ENCODE measurements around the gene EAF2. TPM values are rescaled to one million over a fixed set of nuclear protein-coding genes. Genes with fewer than 3 reads are reported as not detected.

The EAF2 gene
- total and polyA plus RNA-seq, 2 of the 13 experiments (the other 11 are each of a cell fraction or from before 2014, with no cell fraction given): 4.0 to 14.6 TPM

DNA sequence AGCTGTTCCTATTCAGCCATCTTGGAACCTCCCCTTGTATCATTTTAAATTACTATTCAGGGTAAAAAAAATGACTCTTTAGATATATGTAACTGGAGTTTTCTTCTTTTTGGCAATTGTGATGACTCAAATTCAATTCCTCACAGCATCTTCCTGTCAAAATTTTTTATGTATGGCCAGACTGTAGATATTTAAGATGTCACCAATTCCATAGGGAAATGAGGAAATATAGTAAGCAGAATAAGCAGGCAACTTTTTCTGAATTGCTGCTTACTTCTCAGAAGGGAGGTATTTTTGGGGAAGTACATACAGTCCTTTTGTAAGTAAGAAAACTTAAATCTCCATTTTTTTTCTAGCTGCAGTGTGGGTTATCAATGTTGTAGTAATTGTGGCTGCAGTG lies 28.8 kb downstream of the EAF2 start:
- DNase-seq (ENCODE audit: low spot score) (no peak), FAIRE-seq (no peak), ATAC-seq (no peak)
- no peak overlapping the region for H3K4me2 ChIP-seq (ENCODE audit: low read depth, low read length)
- POLR2A ChIA-PET: no interaction called here
- no peak overlapping the region for H3K9ac ChIP-seq (ENCODE audit: insufficient read depth, low read depth, low read length)
- no TSS peak for BruUV-seq (replicated peaks)
- H3K9me3 ChIP-seq (ENCODE audit: low read length): no peaks in the 10 kb centered on the region
- no peaks in the 10 kb centered on the region for H3K79me2 ChIP-seq (ENCODE audit: insufficient read depth, low read length)
- intact Hi-C loops (cut with micrococcal nuclease; ENCODE audit: unreplicated experiment) (no loop called here), in situ Hi-C loops (cut with HindIII; ENCODE audit: extremely low pct_ligation_motif_present, low pct_unique_long_range_greater_than_20kb) (no loop called here)
- no peaks in the 10 kb centered on the region for H4K20me1 ChIP-seq (ENCODE audit: insufficient read depth, low read length)
- no peak overlapping the region for H2AFZ ChIP-seq (ENCODE audit: low read length)
- TF ChIP-seq ZNF670 (CRISPR knock-in tag; IDR thresholded peaks at IDR 0.05; ENCODE audit: borderline replicate concordance) (no peak), RBAK (CRISPR knock-in tag; IDR thresholded peaks at IDR 0.05) (no peak), ZFP90 (CRISPR knock-in tag; IDR thresholded peaks at IDR 0.05; ENCODE audit: borderline replicate concordance) (no peak), PHF5A (CRISPR knock-in tag; IDR thresholded peaks at IDR 0.05; ENCODE audit: low read depth, unreplicated experiment) (no peak), MYNN (CRISPR knock-in tag; IDR thresholded peaks at IDR 0.05; ENCODE audit: low read depth) (no peak)
- H3K27me3 ChIP-seq (ENCODE audit: control insufficient read depth in 1 of 2, insufficient read depth in 2 of 2, low read length in 2 of 2): no peaks in the 10 kb centered on the region
- H3K36me3 ChIP-seq (replicated peaks in 1 of 2; ENCODE audit: control insufficient read depth in 1 of 2, insufficient read depth in 2 of 2, low read length in 2 of 2): no peaks in the 10 kb centered on the region
- CTCF ChIA-PET (ENCODE audit: low intra/inter-chr PET ratio, low total read pairs): no interaction called here
- H3K4me1 ChIP-seq (ENCODE audit: insufficient read depth, low read length): no peaks in the 10 kb centered on the region
- H3K27ac ChIP-seq (ENCODE audit: extremely low read length, insufficient read depth, low read length): no peak overlapping the region
- no peak overlapping the region for H3K4me3 ChIP-seq (replicated peaks in 1 of 3; ENCODE audit: insufficient read depth in 1 of 3, low read depth in 2 of 3, low read length in 3 of 3)

DNA sequence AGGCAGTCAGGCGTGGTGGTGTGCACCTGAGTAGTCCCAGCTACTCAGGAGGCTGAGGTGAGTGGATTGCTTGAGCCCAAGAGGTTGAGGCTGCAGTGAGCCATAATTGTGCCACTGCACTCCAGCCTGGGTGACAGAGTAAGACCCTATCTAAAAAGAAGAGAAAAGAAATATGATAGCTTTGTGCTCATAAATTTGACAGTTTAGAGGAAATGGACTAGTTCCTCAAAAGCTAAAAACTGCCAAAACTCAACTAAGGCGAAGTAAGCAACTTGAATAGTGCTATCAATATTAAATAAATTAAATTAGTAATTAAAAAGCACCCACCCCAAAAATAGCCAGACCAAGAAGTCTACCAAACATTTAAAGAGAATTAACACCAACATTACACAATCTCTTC lies 34.7 kb downstream of the EAF2 start:
- Histone ChIP-seq H3K79me2 (ENCODE audit: insufficient read depth, low read length) (no peaks in the 10 kb centered on the region), H3K4me3 (replicated peaks in 1 of 3; ENCODE audit: insufficient read depth in 1 of 3, low read depth in 2 of 3, low read length in 3 of 3) (no peak overlapping the region), H3K9ac (ENCODE audit: insufficient read depth, low read depth, low read length) (no peak overlapping the region), H3K9me3 (ENCODE audit: low read length) (no peaks in the 10 kb centered on the region), H3K27ac (ENCODE audit: extremely low read length, insufficient read depth, low read length) (no peak overlapping the region), H3K36me3 (replicated peaks in 1 of 2; ENCODE audit: control insufficient read depth in 1 of 2, insufficient read depth in 2 of 2, low read length in 2 of 2) (no peaks in the 10 kb centered on the region), H3K4me1 (ENCODE audit: insufficient read depth, low read length) (no peaks in the 10 kb centered on the region), H2AFZ (ENCODE audit: low read length) (no peak overlapping the region), H4K20me1 (ENCODE audit: insufficient read depth, low read length) (no peaks in the 10 kb centered on the region), H3K4me2 (ENCODE audit: low read depth, low read length) (no peak overlapping the region), H3K27me3 (ENCODE audit: control insufficient read depth in 1 of 2, insufficient read depth in 2 of 2, low read length in 2 of 2) (no peaks in the 10 kb centered on the region)
- intact Hi-C loops (cut with micrococcal nuclease; ENCODE audit: unreplicated experiment) (no loop called here), in situ Hi-C loops (cut with HindIII; ENCODE audit: extremely low pct_ligation_motif_present, low pct_unique_long_range_greater_than_20kb) (no loop called here)
- FAIRE-seq (no peak), DNase-seq (ENCODE audit: low spot score) (no peak), ATAC-seq (no peak)
- BruUV-seq (replicated peaks): no TSS peak
- CTCF ChIA-PET (ENCODE audit: low intra/inter-chr PET ratio, low total read pairs): no interaction called here
- 95% methylated on average over 2 of the region's 2 CpGs for WGBS (ENCODE audit: low lambda C conversion rate)
- POLR2A ChIA-PET: no interaction called here
- TF ChIP-seq, protein P1, sequence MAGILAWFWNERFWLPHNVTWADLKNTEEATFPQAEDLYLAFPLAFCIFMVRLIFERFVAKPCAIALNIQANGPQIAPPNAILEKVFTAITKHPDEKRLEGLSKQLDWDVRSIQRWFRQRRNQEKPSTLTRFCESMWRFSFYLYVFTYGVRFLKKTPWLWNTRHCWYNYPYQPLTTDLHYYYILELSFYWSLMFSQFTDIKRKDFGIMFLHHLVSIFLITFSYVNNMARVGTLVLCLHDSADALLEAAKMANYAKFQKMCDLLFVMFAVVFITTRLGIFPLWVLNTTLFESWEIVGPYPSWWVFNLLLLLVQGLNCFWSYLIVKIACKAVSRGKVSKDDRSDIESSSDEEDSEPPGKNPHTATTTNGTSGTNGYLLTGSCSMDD (CRISPR knock-in tag; IDR thresholded peaks at IDR 0.05): no peak
- TF ChIP-seq PHF5A (CRISPR knock-in tag; IDR thresholded peaks at IDR 0.05; ENCODE audit: low read depth, unreplicated experiment) (no peak), POLR2G (IDR thresholded peaks at IDR 0.05; ENCODE audit: low read depth, low read length) (no peak), ZNF468 (CRISPR knock-in tag; IDR thresholded peaks at IDR 0.05) (no peak), STAG1 (CRISPR knock-in tag; IDR thresholded peaks at IDR 0.05) (no peak), NR2F1 (CRISPR knock-in tag; IDR thresholded peaks at IDR 0.05) (no peak), HOXA5 (CRISPR knock-in tag; IDR thresholded peaks at IDR 0.05) (no peak), HNRNPH1 (optimal IDR thresholded peaks at IDR 0.05; ENCODE audit: low read depth, low read length) (no peak), ZNF251 (CRISPR knock-in tag; IDR thresholded peaks at IDR 0.05) (no peak)
- TF ChIP-seq, protein P2, sequence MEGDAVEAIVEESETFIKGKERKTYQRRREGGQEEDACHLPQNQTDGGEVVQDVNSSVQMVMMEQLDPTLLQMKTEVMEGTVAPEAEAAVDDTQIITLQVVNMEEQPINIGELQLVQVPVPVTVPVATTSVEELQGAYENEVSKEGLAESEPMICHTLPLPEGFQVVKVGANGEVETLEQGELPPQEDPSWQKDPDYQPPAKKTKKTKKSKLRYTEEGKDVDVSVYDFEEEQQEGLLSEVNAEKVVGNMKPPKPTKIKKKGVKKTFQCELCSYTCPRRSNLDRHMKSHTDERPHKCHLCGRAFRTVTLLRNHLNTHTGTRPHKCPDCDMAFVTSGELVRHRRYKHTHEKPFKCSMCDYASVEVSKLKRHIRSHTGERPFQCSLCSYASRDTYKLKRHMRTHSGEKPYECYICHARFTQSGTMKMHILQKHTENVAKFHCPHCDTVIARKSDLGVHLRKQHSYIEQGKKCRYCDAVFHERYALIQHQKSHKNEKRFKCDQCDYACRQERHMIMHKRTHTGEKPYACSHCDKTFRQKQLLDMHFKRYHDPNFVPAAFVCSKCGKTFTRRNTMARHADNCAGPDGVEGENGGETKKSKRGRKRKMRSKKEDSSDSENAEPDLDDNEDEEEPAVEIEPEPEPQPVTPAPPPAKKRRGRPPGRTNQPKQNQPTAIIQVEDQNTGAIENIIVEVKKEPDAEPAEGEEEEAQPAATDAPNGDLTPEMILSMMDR (CRISPR knock-in tag; IDR thresholded peaks at IDR 0.05): no peak
- TF ChIP-seq, protein P3, sequence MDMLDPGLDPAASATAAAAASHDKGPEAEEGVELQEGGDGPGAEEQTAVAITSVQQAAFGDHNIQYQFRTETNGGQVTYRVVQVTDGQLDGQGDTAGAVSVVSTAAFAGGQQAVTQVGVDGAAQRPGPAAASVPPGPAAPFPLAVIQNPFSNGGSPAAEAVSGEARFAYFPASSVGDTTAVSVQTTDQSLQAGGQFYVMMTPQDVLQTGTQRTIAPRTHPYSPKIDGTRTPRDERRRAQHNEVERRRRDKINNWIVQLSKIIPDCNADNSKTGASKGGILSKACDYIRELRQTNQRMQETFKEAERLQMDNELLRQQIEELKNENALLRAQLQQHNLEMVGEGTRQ (IDR thresholded peaks at IDR 0.05; ENCODE audit: low read depth, low read length): no peak
- TF ChIP-seq, protein P3 (CRISPR knock-in tag; IDR thresholded peaks at IDR 0.05; ENCODE audit: borderline replicate concordance): no peak

Data from HepG2 (cell line).